Nephron (organoid): ENCODE data around the gene EFR3B.

Source experiments
- H3K27ac Mint-ChIP-seq, 3 experiments: 2 replicates each; pipeline ENCODE4 v1.8.0; 2020; ENCODE audit warnings: mixed read lengths in 3 of 3, mild to moderate bottlenecking in 2 of 3, moderate library complexity in 1 of 3
- H3K27me3 Mint-ChIP-seq: 2 replicates; pipeline ENCODE4 v1.8.0; 2021; ENCODE audit warnings: low read depth, mild to moderate bottlenecking, moderate library complexity, mixed read lengths
- H3K36me3 Mint-ChIP-seq: 2 replicates; pipeline ENCODE4 v1.8.0; 2020; ENCODE audit warnings: low read depth, mixed read lengths
- H3K4me1 Mint-ChIP-seq: 2 replicates; pipeline ENCODE4 v1.8.0; 2020; ENCODE audit warnings: mixed read lengths
- H3K4me3 Mint-ChIP-seq, 3 experiments: 2 replicates each; pipeline ENCODE4 v1.8.0; 2020; ENCODE audit warnings: mild to moderate bottlenecking in 3 of 3, mixed read lengths in 3 of 3, moderate library complexity in 2 of 3
- H3K9me3 Mint-ChIP-seq: 2 replicates; pipeline ENCODE4 v1.8.0; 2020; ENCODE audit warnings: mixed read lengths
- TF ChIP-seq, protein P1 (sequence below), 3 experiments: fragments of 200-600 bp; sonication (generic); IDR thresholded peaks; one replicate each; pipeline ENCODE4 v1.5.0; 2021; ENCODE audit warnings: antibody characterized with exemption in 3 of 3; ENCODE audit not compliant: unreplicated experiment in 3 of 3

EFR3B gene

GRCh38 chr2:25018681-25019080 is 23.2 kb upstream of the EFR3B start:
- no peaks in the 10 kb centered on the region for H3K9me3 Mint-ChIP-seq
- H3K4me1 Mint-ChIP-seq, result no peaks in the 10 kb centered on the region
- no peaks in the 10 kb centered on the region for H3K36me3 Mint-ChIP-seq
- H3K27ac Mint-ChIP-seq, result peak overlapping the region in 1 of 3 experiments; percentile 42
- TF ChIP-seq, protein P1, sequence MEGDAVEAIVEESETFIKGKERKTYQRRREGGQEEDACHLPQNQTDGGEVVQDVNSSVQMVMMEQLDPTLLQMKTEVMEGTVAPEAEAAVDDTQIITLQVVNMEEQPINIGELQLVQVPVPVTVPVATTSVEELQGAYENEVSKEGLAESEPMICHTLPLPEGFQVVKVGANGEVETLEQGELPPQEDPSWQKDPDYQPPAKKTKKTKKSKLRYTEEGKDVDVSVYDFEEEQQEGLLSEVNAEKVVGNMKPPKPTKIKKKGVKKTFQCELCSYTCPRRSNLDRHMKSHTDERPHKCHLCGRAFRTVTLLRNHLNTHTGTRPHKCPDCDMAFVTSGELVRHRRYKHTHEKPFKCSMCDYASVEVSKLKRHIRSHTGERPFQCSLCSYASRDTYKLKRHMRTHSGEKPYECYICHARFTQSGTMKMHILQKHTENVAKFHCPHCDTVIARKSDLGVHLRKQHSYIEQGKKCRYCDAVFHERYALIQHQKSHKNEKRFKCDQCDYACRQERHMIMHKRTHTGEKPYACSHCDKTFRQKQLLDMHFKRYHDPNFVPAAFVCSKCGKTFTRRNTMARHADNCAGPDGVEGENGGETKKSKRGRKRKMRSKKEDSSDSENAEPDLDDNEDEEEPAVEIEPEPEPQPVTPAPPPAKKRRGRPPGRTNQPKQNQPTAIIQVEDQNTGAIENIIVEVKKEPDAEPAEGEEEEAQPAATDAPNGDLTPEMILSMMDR (IDR thresholded peaks at IDR 0.05; ENCODE audit: unreplicated experiment in 3 of 3), result no peak
- no peak overlapping the region for H3K4me3 Mint-ChIP-seq
- H3K27me3 Mint-ChIP-seq, result peaks cover 12% of the 10 kb centered on the region

DNA sequence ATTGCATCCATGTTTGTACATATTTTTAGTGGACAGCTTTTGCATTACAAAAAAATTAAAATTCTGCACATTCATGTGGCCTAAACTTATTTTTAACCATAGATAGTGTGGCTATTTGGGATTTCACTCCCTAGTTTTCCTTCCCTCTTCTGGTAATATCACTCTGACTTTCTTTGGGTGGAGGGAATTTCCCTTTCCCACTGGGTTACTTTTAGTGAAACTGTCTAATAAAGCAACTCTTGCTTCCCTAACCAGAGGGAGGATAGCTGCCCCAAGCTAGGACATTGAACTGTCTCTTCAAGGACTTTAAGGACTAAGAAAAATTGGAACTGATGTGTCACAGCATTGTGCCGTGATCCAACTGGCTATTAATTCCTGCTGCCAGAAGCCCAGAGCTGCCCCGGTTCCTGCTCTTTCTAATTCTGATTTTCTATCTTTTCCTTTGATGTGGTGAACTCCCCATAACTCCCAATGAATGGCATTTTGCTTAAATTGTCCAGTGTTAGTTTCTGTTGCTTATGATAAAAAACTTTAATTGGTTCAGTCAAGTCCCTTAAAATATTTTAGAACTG is 20.0 kb upstream of the EFR3B start:
- TF ChIP-seq, protein P1 (IDR thresholded peaks at IDR 0.05; ENCODE audit: unreplicated experiment in 3 of 3), result no peak
- Mint-ChIP-seq H3K36me3 (no peaks in the 10 kb centered on the region), H3K27ac (no peak overlapping the region), H3K9me3 (no peaks in the 10 kb centered on the region), H3K4me1 (no peaks in the 10 kb centered on the region), H3K4me3 (no peak overlapping the region), H3K27me3 (peaks cover 12% of the 10 kb centered on the region)

- Mint-ChIP-seq H3K9me3 (no peaks in the 10 kb centered on the region), H3K4me3 (no peak overlapping the region), H3K27ac (no peak overlapping the region), H3K4me1 (no peaks in the 10 kb centered on the region), H3K27me3 (peaks cover 9% of the 10 kb centered on the region), H3K36me3 (no peaks in the 10 kb centered on the region)
- TF ChIP-seq, protein P1 (IDR thresholded peaks at IDR 0.05; ENCODE audit: unreplicated experiment in 3 of 3), result no peak
Measured at GRCh38 chr2:25023333-25023732, 18.5 kb upstream of the EFR3B start.

DNA sequence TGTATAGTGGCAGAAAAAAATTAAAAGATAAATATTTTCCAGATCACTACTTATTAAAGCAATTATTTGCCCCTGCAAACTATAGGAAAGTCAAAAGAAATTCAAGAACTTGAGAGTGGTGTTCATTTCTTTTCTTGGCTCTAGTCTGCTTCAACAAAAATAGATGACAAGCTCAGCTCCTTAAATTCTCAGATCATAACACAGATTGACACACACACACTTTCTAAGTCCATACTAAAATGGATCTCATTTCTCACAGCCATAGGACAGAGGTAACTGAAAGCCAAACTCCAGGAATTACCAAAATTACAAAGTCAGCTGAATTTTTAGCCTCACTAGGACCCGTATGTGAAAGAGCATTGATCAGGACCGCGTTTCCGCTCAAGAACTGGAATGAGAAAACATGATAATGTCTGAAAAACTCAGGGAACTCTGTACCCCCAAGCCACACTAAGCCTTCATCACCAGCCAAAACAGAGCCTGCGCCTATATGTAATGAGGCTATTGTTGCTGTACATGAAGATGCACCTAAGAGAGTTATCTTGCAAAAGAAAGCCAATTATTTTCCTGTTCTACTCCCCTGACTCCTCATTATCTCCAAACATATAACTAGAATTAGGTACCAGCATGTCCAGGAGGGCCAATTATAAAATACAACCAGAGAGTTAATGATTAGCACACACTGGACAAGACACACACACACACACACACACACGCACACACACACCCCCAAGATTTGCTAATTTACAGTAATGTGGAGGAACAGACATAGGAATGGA is 16.5 kb upstream of the EFR3B start:
- Mint-ChIP-seq H3K4me1 (no peaks in the 10 kb centered on the region), H3K4me3 (no peak overlapping the region), H3K36me3 (no peaks in the 10 kb centered on the region), H3K27me3 (peaks cover 6% of the 10 kb centered on the region), H3K27ac (peak overlapping the region in 1 of 3 experiments; percentile 3), H3K9me3 (no peaks in the 10 kb centered on the region)
- TF ChIP-seq, protein P1 (IDR thresholded peaks at IDR 0.05; ENCODE audit: unreplicated experiment in 3 of 3), result no peak

DNA sequence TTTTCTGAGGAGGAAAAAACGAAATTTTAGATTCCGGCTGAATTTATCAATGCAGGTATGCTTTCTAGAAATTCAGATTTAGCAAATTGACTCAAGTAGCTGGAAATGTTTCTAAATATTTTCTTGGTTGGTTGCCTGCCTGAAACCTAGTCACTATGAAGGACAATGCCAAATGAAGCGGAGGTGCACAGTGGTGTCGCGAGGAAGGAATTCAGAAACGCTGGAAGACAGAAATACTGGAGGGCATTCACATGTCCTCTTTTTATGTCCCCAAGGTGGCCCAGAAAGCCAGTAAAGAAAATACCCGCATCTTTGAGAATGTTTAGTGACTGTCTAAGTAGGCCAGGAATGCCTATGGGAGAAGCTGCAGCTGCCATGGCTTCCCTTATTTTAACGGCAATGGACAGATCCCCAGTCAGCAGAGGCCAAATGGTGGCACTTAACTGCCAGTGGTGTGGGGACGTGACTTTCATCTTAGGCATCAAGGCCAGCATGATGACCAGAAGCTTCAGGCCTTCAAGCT is 15.8 kb upstream of the EFR3B start:
- H3K36me3 Mint-ChIP-seq, result no peaks in the 10 kb centered on the region
- no peaks in the 10 kb centered on the region for H3K4me1 Mint-ChIP-seq
- TF ChIP-seq, protein P1 (IDR thresholded peaks at IDR 0.05; ENCODE audit: unreplicated experiment in 3 of 3), result no peak
- H3K4me3 Mint-ChIP-seq, result no peak overlapping the region
- H3K9me3 Mint-ChIP-seq, result no peaks in the 10 kb centered on the region
- H3K27ac Mint-ChIP-seq, result peak overlapping the region in 1 of 3 experiments; percentile 3
- H3K27me3 Mint-ChIP-seq, result peaks cover 6% of the 10 kb centered on the region
